ENCODE results near the gene TAF1B.

GRCh38 chr2:9800975-9801726, 42.1 kb upstream of the TAF1B start:
- no peak for TF ChIP-seq CTCF (IDR thresholded peaks at IDR 0.05; ENCODE audit: low read length)
- no peak for TF ChIP-seq EZH2 (IDR thresholded peaks at IDR 0.05; ENCODE audit: borderline replicate concordance, low read length)

Data from OCI-LY1 (cell line).